Endodermal cell (in vitro differentiated cells): ENCODE data around the gene PAN3. TPM values are rescaled to one million over a fixed set of nuclear protein-coding genes. Genes with fewer than 3 reads are reported as not detected.

ENCODE experiments used
- DNase-seq: peaks from one replicate; pipeline ENCODE4 v3.0.0-alpha.2; 2017
- H3K27ac ChIP-seq: 2 replicates; pipeline ENCODE4 v1.5.1; 2013; ENCODE audit warnings: mild to moderate bottlenecking, low read depth, low read length, moderate library complexity
- H3K27me3 ChIP-seq: 2 replicates; pipeline ENCODE4 v1.6.1; 2013; ENCODE audit warnings: mild to moderate bottlenecking, low read length, moderate library complexity; ENCODE audit not compliant: insufficient read depth, control insufficient read depth, poor library complexity, severe bottlenecking
- H3K36me3 ChIP-seq: 2 replicates; pipeline ENCODE4 v1.7.0; 2013; ENCODE audit warnings: mild to moderate bottlenecking, low read length, moderate library complexity; ENCODE audit not compliant: control insufficient read depth, insufficient read depth
- H3K4me1 ChIP-seq: one replicate; pipeline ENCODE4 v1.7.0; 2013; ENCODE audit warnings: low read length; ENCODE audit not compliant: control insufficient read depth, insufficient read depth
- H3K4me3 ChIP-seq: 2 replicates; pipeline ENCODE4 v1.5.1; 2013; ENCODE audit warnings: mild to moderate bottlenecking, low read length, moderate library complexity
- H3K9ac ChIP-seq: 2 replicates; pipeline ENCODE4 v1.6.1; 2013; ENCODE audit warnings: mild to moderate bottlenecking, low read length, moderate library complexity; ENCODE audit not compliant: poor library complexity, severe bottlenecking; ENCODE audit errors: extremely low read depth
- H3K9me3 ChIP-seq: 2 replicates; pipeline ENCODE4 v1.6.1; 2013; ENCODE audit warnings: mild to moderate bottlenecking, low read length, moderate library complexity; ENCODE audit not compliant: control insufficient read depth
- H3K27ac Mint-ChIP-seq: 2 replicates; pipeline ENCODE4 v1.8.0; 2020; ENCODE audit warnings: mixed read lengths
- H3K27me3 Mint-ChIP-seq: 2 replicates; pipeline ENCODE4 v1.8.0; 2021; ENCODE audit warnings: mild to moderate bottlenecking, mixed read lengths; ENCODE audit not compliant: insufficient read depth
- H3K36me3 Mint-ChIP-seq: 2 replicates; pipeline ENCODE4 v1.8.0; 2020; ENCODE audit warnings: low read depth, mixed read lengths
- H3K4me1 Mint-ChIP-seq: 2 replicates; pipeline ENCODE4 v1.8.0; 2020; ENCODE audit warnings: mixed read lengths
- H3K4me3 Mint-ChIP-seq: 2 replicates; pipeline ENCODE4 v1.8.0; 2020; ENCODE audit warnings: mild to moderate bottlenecking, moderate library complexity, mixed read lengths
- H3K9me3 Mint-ChIP-seq: 2 replicates; pipeline ENCODE4 v1.8.0; 2020; ENCODE audit warnings: mild to moderate bottlenecking, mixed read lengths
- CTCF ChIP-seq: fragments of 200-600 bp; sonication (generic); conservative IDR thresholded peaks from 2 replicates; pipeline ENCODE4 v1.5.0; 2021; ENCODE audit warnings: antibody characterized with exemption, mild to moderate bottlenecking
- WGBS, 2 experiments: methylation state at CpG; one replicate each; pipeline versions ENCODE4 v1.1.5 to v1.1.7; 2013; ENCODE audit warnings: missing lambda C conversion rate in 2 of 2, mixed read lengths in 1 of 2; ENCODE audit not compliant: insufficient coverage in 1 of 2, insufficient read length in 1 of 2; 5-methylcytosine and 5-hydroxymethylcytosine counted together
- total RNA-seq, 2 donors: library from RNA; stranded (reverse); fragmentation: NEBNext Ultra II Directional in 1 of 2; extraction: Animal tissue kit (Norgen Biotek cat#: 25700) in 1 of 2; gene quantifications; 2 replicates in 1 of 2; 3 replicates in 1 of 2; pipeline ENCODE4 v1.2.1, GENCODE V29; 2021

PAN3 gene
- total RNA-seq, 2 donors from 2014 or later: 73.5 to 73.8 TPM

- peak overlapping the region; percentile 36 for H3K27ac Mint-ChIP-seq
- no peaks in the 10 kb centered on the region for H3K27me3 ChIP-seq
- H3K4me3 ChIP-seq: no peak overlapping the region
- 92 to 94% methylated on average over 5 of the region's 5 CpGs for WGBS, 2 experiments
- peaks cover 35% of the 10 kb centered on the region for H3K36me3 Mint-ChIP-seq
- H3K27me3 Mint-ChIP-seq: no peaks in the 10 kb centered on the region
- H3K36me3 ChIP-seq: peaks cover 44% of the 10 kb centered on the region
- H3K9me3 Mint-ChIP-seq: no peaks in the 10 kb centered on the region
- H3K4me1 ChIP-seq: peaks cover 3% of the 10 kb centered on the region
- no peak for DNase-seq
- no peaks in the 10 kb centered on the region for H3K9me3 ChIP-seq
- no peak for TF ChIP-seq CTCF
- no peak overlapping the region for H3K27ac ChIP-seq
- no peak overlapping the region for H3K9ac ChIP-seq
- no peak overlapping the region for H3K4me3 Mint-ChIP-seq
- H3K4me1 Mint-ChIP-seq: peaks cover 19% of the 10 kb centered on the region
These were observed 32.9 kb downstream of the PAN3 start for GRCh38 chr13:28171266-28171665.

GRCh38 chr13:28172947-28173346, 34.6 kb downstream of the PAN3 start:
- Histone ChIP-seq H3K27me3 (no peaks in the 10 kb centered on the region), H3K9me3 (no peaks in the 10 kb centered on the region), H3K4me1 (no peaks in the 10 kb centered on the region), H3K27ac (no peak overlapping the region), H3K4me3 (no peak overlapping the region), H3K9ac (no peak overlapping the region), H3K36me3 (peaks cover 60% of the 10 kb centered on the region)
- DNase-seq: no peak
- Mint-ChIP-seq H3K4me1 (peaks cover 25% of the 10 kb centered on the region), H3K4me3 (no peak overlapping the region), H3K27ac (no peak overlapping the region), H3K9me3 (no peaks in the 10 kb centered on the region), H3K36me3 (peaks cover 42% of the 10 kb centered on the region), H3K27me3 (no peaks in the 10 kb centered on the region)
- no peak for TF ChIP-seq CTCF
- 86 to 92% methylated on average over 1 of the region's 2 CpGs for WGBS, 2 experiments

- Mint-ChIP-seq H3K27ac (peak overlapping the region; percentile 65), H3K27me3 (no peaks in the 10 kb centered on the region), H3K9me3 (no peaks in the 10 kb centered on the region), H3K36me3 (peaks cover 49% of the 10 kb centered on the region), H3K4me3 (no peak overlapping the region), H3K4me1 (peaks cover 27% of the 10 kb centered on the region)
- no peaks in the 10 kb centered on the region for H3K27me3 ChIP-seq
- no peaks in the 10 kb centered on the region for H3K4me1 ChIP-seq
- H3K36me3 ChIP-seq: peaks cover 68% of the 10 kb centered on the region
- no peak for TF ChIP-seq CTCF
- no peak overlapping the region for H3K9ac ChIP-seq
- no peak for DNase-seq
- H3K4me3 ChIP-seq: no peak overlapping the region
- no peak overlapping the region for H3K27ac ChIP-seq
- H3K9me3 ChIP-seq: no peaks in the 10 kb centered on the region
These were observed 35.4 kb downstream of the PAN3 start for GRCh38 chr13:28173793-28174192.
